Endothelial cell of umbilical vein (primary cell): ENCODE results near the gene QTRT2. TPM values are rescaled to one million over a fixed set of nuclear protein-coding genes. Genes with fewer than 3 reads are reported as not detected.
A peak's percentile ranks its signal among the peaks of the same experiment; 100 is the strongest.

Source experiments
- BruUV-seq: library from RNA; stranded (reverse); fragments of 400-500 nt; replicated peaks from 2 replicates; lab custom pipeline; 2021; lab: Mats Ljungman, UMichigan
- CTCF ChIA-PET: fragments of 300-600, 350-600 bp; sonication (Branson Sonifier 250); formaldehyde crosslinking; loops from one replicate; lab custom pipeline; 2021; ENCODE audit warnings: antibody characterized with exemption, inconsistent platforms; lab: Charles Lee
- POLR2A ChIA-PET: fragments of 300-600, 350-600 bp; sonication (Branson Sonifier 250); formaldehyde crosslinking; loops from one replicate; lab custom pipeline; 2021; ENCODE audit warnings: antibody characterized with exemption, inconsistent platforms; lab: Charles Lee
- DNase-seq: peaks from one replicate; pipeline ENCODE4 v3.0.0-alpha.2; 2011; ENCODE audit warnings: low read depth, low spot score
- FAIRE-seq: peaks from 2 replicates; lab custom pipeline; 2011; peaks lifted over from hg19 to GRCh38; lab: Jason Lieb, UNC
- H2AFZ ChIP-seq: 2 replicates; pipeline ENCODE4 v1.6.0; 2012; ENCODE audit warnings: low read depth, low read length, control low read depth, inconsistent platforms
- H3K27ac ChIP-seq: 2 replicates; pipeline ENCODE4 v1.5.1; 2011; ENCODE audit warnings: low read depth, mild to moderate bottlenecking, control low read depth, low read length, moderate library complexity; ENCODE audit not compliant: insufficient read depth
- H3K27me3 ChIP-seq, 2 experiments: 2 replicates each; pipeline versions ENCODE4 v1.6.0 to v1.6.1; 2011; ENCODE audit warnings: low read length in 2 of 2, mixed read lengths in 1 of 2; ENCODE audit not compliant: control insufficient read depth in 2 of 2, insufficient read depth in 2 of 2
- H3K36me3 ChIP-seq, 2 experiments: 2 replicates in 1 of 2; 3 replicates in 1 of 2; pipeline ENCODE4 v1.5.1; 2011; ENCODE audit warnings: low read length in 2 of 2, mild to moderate bottlenecking in 1 of 2, moderate library complexity in 1 of 2; ENCODE audit not compliant: control insufficient read depth in 2 of 2, insufficient read depth in 2 of 2; ENCODE audit errors: extremely low read depth in 1 of 2
- H3K4me1 ChIP-seq: 3 replicates; pipeline ENCODE4 v1.5.1; 2011; ENCODE audit warnings: mild to moderate bottlenecking, low read length; ENCODE audit not compliant: control insufficient read depth, insufficient read depth; ENCODE audit errors: extremely low read depth
- H3K4me2 ChIP-seq: 2 replicates; pipeline ENCODE4 v1.6.1; 2011; ENCODE audit warnings: low read length, control low read depth, mixed read lengths; ENCODE audit not compliant: insufficient read depth
- H3K4me3 ChIP-seq, 3 experiments: fragments of 200-600 bp in 1 of 3; sonication (generic), shearing (Covaris generic) in 1 of 3; replicated peaks in 1 of 3; 2 replicates each; pipeline ENCODE4 v1.5.1; 2011 to 2016; ENCODE audit warnings: control low read depth in 3 of 3, low read length in 3 of 3, mild to moderate bottlenecking in 2 of 3, inconsistent platforms in 1 of 3, low read depth in 1 of 3, moderate library complexity in 1 of 3; ENCODE audit not compliant: insufficient read depth in 1 of 3
- H3K79me2 ChIP-seq: 2 replicates; pipeline ENCODE4 v1.6.0; 2012; ENCODE audit warnings: low read length, inconsistent platforms; ENCODE audit not compliant: control insufficient read depth, insufficient read depth
- H3K9ac ChIP-seq: replicated peaks from 2 replicates; pipeline ENCODE3; 2011; ENCODE audit warnings: low read length, control low read depth; ENCODE audit not compliant: insufficient read depth; ENCODE audit errors: extremely low read depth
- H3K9me1 ChIP-seq: replicated peaks from 3 replicates; pipeline ENCODE4 v1.6.0; 2011; ENCODE audit warnings: mild to moderate bottlenecking, low read length; ENCODE audit not compliant: control insufficient read depth, insufficient read depth; ENCODE audit errors: extremely low read depth
- H3K9me3 ChIP-seq: replicated peaks from 2 replicates; pipeline ENCODE4 v1.5.1; 2012; ENCODE audit warnings: low read length, inconsistent platforms; ENCODE audit not compliant: control insufficient read depth, insufficient read depth
- H4K20me1 ChIP-seq: replicated peaks from 2 replicates; pipeline ENCODE3; 2011; ENCODE audit warnings: mild to moderate bottlenecking, low read length; ENCODE audit not compliant: control insufficient read depth, insufficient read depth; ENCODE audit errors: extremely low read depth
- EZH2 ChIP-seq: IDR thresholded peaks from 2 replicates; pipeline ENCODE4 v1.6.1; 2012; ENCODE audit warnings: borderline replicate concordance, low read depth, mild to moderate bottlenecking, moderate library complexity, low read length, inconsistent platforms; ENCODE audit not compliant: severe bottlenecking
- FOS ChIP-seq: IDR thresholded peaks from 2 replicates; pipeline ENCODE4 v1.6.1; 2011; ENCODE audit warnings: mild to moderate bottlenecking, low read length, moderate library complexity, borderline replicate concordance; ENCODE audit not compliant: insufficient read depth
- GATA2 ChIP-seq: IDR thresholded peaks from 2 replicates; pipeline ENCODE4 v1.7.0; 2011; ENCODE audit warnings: low read depth, mild to moderate bottlenecking, moderate library complexity, mixed read lengths, low read length; ENCODE audit not compliant: insufficient read length, insufficient read depth
- JUN ChIP-seq: IDR thresholded peaks from 2 replicates; pipeline ENCODE4 v1.6.1; 2011; ENCODE audit warnings: borderline replicate concordance, low read depth; ENCODE audit not compliant: insufficient read length, insufficient read depth
- MAX ChIP-seq: IDR thresholded peaks from 2 replicates; pipeline ENCODE4 v1.6.1; 2011; ENCODE audit not compliant: insufficient read depth, insufficient read length
- MYC ChIP-seq: IDR thresholded peaks from one replicate; pipeline ENCODE4 v1.6.1; 2011; ENCODE audit warnings: mild to moderate bottlenecking, low read depth, low read length
- POLR2A ChIP-seq: IDR thresholded peaks from 2 replicates; pipeline ENCODE4 v1.6.1; 2012; ENCODE audit warnings: low read depth, mild to moderate bottlenecking, control low read depth, low read length
- POLR2AphosphoS5 ChIP-seq: IDR thresholded peaks from 2 replicates; pipeline ENCODE4 v1.6.1; 2012; ENCODE audit warnings: low read depth, mild to moderate bottlenecking, control low read depth, low read length, moderate library complexity; ENCODE audit not compliant: insufficient read depth
- dilution Hi-C: fragments of 300-500 bp; cut with MboI; formaldehyde crosslinking; loops from one replicate; pipeline ENCODE4 v1.15.0; 2019; ENCODE audit warnings: low sequenced_read_pairs; ENCODE audit not compliant: extremely low pct_ligation_motif_present
- intact Hi-C: fragments of 100-400 bp; cut with micrococcal nuclease; formaldehyde crosslinking; loops from one replicate; pipeline ENCODE4 v1.10.0; 2022
- polyA plus RNA-seq, 4 experiments: library from polyadenylated mRNA; depleted of rRNA in 3 of 4; stranded (reverse) in 3 of 4; unstranded in 1 of 4; fragments of >200 nt; gene quantifications; 2 replicates each; pipeline versions ENCODE4 v1.2.1 to v1.2.3, GENCODE V29; 2011 to 2012; ENCODE audit warnings: missing spikeins in 1 of 4
- total RNA-seq: library from RNA; stranded (reverse); gene quantifications from 2 replicates; pipeline ENCODE4 v1.2.3, GENCODE V29; 2021
- TF ChIP-seq, protein P1 (sequence below), 2 donors: IDR thresholded peaks; 1 replicate in 1 of 2; 2 replicates in 1 of 2; pipeline ENCODE4 v1.5.1; 2011; ENCODE audit warnings: low read length in 2 of 2, mild to moderate bottlenecking in 2 of 2, moderate library complexity in 2 of 2, control low read depth in 1 of 2, inconsistent platforms in 1 of 2, low read depth in 1 of 2; ENCODE audit not compliant: insufficient read depth in 1 of 2; ENCODE audit errors: extremely low read depth in 1 of 2

QTRT2 gene
- total and polyA plus RNA-seq, 2 donors (not counting 3 experiments of a cell fraction or from before 2014, with no cell fraction given): 11.0 to 42.8 TPM

DNA sequence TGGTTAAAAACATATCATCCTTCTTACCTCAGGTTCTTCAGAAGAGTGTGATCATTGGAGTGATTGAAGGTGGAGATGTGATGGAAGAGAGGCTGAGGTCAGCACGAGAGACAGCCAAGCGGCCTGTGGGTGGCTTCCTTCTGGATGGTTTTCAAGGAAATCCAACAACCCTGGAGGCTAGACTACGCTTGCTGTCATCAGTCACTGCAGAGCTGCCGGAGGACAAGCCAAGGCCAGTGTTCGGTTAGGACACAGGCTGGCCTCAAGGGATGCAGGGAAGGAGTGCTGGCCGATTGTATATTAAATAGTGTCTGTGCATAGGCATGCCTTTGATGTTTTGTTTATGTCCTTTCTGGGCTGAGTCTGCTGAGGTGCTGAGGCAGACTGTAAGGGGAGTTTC is 20.2 kb downstream of the QTRT2 start:
- Histone ChIP-seq H4K20me1 (no peaks in the 10 kb centered on the region), H3K27me3 (no peaks in the 10 kb centered on the region), H3K36me3 (peaks cover 13 to 15% of the 10 kb centered on the region in 2 experiments), H3K79me2 (no peaks in the 10 kb centered on the region), H3K9ac (no peak overlapping the region), H3K4me3 (no peak overlapping the region), H3K9me1 (no peaks in the 10 kb centered on the region), H2AFZ (no peak overlapping the region), H3K27ac (no peak overlapping the region), H3K9me3 (no peaks in the 10 kb centered on the region), H3K4me1 (peaks cover 25% of the 10 kb centered on the region), H3K4me2 (no peak overlapping the region)
- DNase-seq: no peak
- no peak for TF ChIP-seq EZH2
- ChIA-PET CTCF (no interaction called here), POLR2A (no interaction called here)
- BruUV-seq: no TSS peak
- dilution Hi-C loops: no loop called here
- FAIRE-seq: no peak
- intact Hi-C loops: no loop called here

- CTCF ChIA-PET: interaction anchor here (0.9 kb wide), 1 partner anchor 78 kb away, joined by 3 read pairs; no protein-coding TSS in a partner anchor
- BruUV-seq: no TSS peak
- peak; percentile 29 for DNase-seq
- TF ChIP-seq POLR2AphosphoS5: no peak
- no peak for TF ChIP-seq MAX
- TF ChIP-seq JUN: no peak
- TF ChIP-seq, protein P1, sequence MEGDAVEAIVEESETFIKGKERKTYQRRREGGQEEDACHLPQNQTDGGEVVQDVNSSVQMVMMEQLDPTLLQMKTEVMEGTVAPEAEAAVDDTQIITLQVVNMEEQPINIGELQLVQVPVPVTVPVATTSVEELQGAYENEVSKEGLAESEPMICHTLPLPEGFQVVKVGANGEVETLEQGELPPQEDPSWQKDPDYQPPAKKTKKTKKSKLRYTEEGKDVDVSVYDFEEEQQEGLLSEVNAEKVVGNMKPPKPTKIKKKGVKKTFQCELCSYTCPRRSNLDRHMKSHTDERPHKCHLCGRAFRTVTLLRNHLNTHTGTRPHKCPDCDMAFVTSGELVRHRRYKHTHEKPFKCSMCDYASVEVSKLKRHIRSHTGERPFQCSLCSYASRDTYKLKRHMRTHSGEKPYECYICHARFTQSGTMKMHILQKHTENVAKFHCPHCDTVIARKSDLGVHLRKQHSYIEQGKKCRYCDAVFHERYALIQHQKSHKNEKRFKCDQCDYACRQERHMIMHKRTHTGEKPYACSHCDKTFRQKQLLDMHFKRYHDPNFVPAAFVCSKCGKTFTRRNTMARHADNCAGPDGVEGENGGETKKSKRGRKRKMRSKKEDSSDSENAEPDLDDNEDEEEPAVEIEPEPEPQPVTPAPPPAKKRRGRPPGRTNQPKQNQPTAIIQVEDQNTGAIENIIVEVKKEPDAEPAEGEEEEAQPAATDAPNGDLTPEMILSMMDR (IDR thresholded peaks at IDR 0.05; ENCODE audit: extremely low read depth in 1 of 2, insufficient read depth in 1 of 2, low read depth in 1 of 2, low read length in 2 of 2): no peak
- no peak for TF ChIP-seq FOS
- no peak for TF ChIP-seq GATA2
- TF ChIP-seq POLR2A: no peak
- TF ChIP-seq MYC: no peak
- TF ChIP-seq EZH2: no peak
- Histone ChIP-seq H3K36me3 (peaks cover 13 to 15% of the 10 kb centered on the region in 2 experiments), H3K9me3 (no peaks in the 10 kb centered on the region), H2AFZ (no peak overlapping the region), H3K27me3 (no peaks in the 10 kb centered on the region), H3K4me3 (no peak overlapping the region), H3K27ac (no peak overlapping the region), H3K4me1 (peaks cover 22% of the 10 kb centered on the region), H3K4me2 (no peak overlapping the region), H4K20me1 (no peaks in the 10 kb centered on the region), H3K79me2 (no peaks in the 10 kb centered on the region), H3K9ac (no peak overlapping the region), H3K9me1 (no peaks in the 10 kb centered on the region)
- FAIRE-seq: no peak
- POLR2A ChIA-PET: no interaction called here
- dilution Hi-C loops: no loop called here
- intact Hi-C loops: no loop called here
Observed at GRCh38 chr3:114078126-114078525, 21.6 kb downstream of the QTRT2 start.
